H1 (cell line): Measurements from ENCODE around the gene AIF1. TPM values are rescaled to one million over a fixed set of nuclear protein-coding genes. Genes with fewer than 3 reads are reported as not detected.

Source experiments
- CTCF ChIA-PET: fragments of 300-600 bp; sonication (Branson Sonifier 250); formaldehyde crosslinking; loops from one replicate; lab custom pipeline; 2021; ENCODE audit not compliant: partially characterized antibody; lab: Charles Lee
- POLR2A ChIA-PET: fragments of 300-600 bp; sonication (Branson Sonifier 250); formaldehyde crosslinking; loops from one replicate; lab custom pipeline; 2021; ENCODE audit warnings: inconsistent platforms; ENCODE audit not compliant: partially characterized antibody; lab: Charles Lee
- DNase-seq, 2 experiments: peaks; one replicate each; pipeline versions ENCODE4 v3.0.0 to v3.0.0-alpha.2; 2010 to 2022; ENCODE audit warnings: low spot score in 2 of 2, low read depth in 1 of 2, mixed read lengths in 1 of 2
- FAIRE-seq: peaks from 2 replicates; lab custom pipeline; 2011; peaks lifted over from hg19 to GRCh38; lab: Jason Lieb, UNC
- H2AFZ ChIP-seq: 2 replicates; pipeline ENCODE4 v1.8.1; 2012; ENCODE audit warnings: low read length, inconsistent platforms
- H2AK5ac ChIP-seq: 2 replicates; pipeline ENCODE4 v1.6.1; 2013; ENCODE audit warnings: low read depth, low read length
- H2BK120ac ChIP-seq: replicated peaks from 2 replicates; pipeline ENCODE3; 2013; ENCODE audit warnings: low read depth, low read length, inconsistent platforms
- H2BK12ac ChIP-seq: 2 replicates; pipeline ENCODE4 v1.6.1; 2013; ENCODE audit warnings: low read depth, low read length
- H2BK15ac ChIP-seq: 2 replicates; pipeline ENCODE4 v1.6.1; 2013; ENCODE audit warnings: low read length
- H2BK20ac ChIP-seq: 2 replicates; pipeline ENCODE4 v1.6.1; 2013; ENCODE audit warnings: low read length
- H2BK5ac ChIP-seq: 2 replicates; pipeline ENCODE4 v1.6.1; 2013; ENCODE audit warnings: low read depth, low read length
- H3K14ac ChIP-seq: 2 replicates; pipeline ENCODE4 v1.6.1; 2013; ENCODE audit warnings: inconsistent platforms; ENCODE audit not compliant: insufficient read length
- H3K18ac ChIP-seq: 2 replicates; pipeline ENCODE4 v1.6.1; 2013; ENCODE audit warnings: low read length; ENCODE audit errors: extremely low read depth
- H3K23ac ChIP-seq: 2 replicates; pipeline ENCODE4 v1.6.1; 2013; ENCODE audit warnings: inconsistent platforms; ENCODE audit not compliant: insufficient read length
- H3K23me2 ChIP-seq: 2 replicates; pipeline ENCODE4 v1.6.1; 2013; ENCODE audit warnings: low read depth, low read length
- H3K27ac ChIP-seq: 2 replicates; pipeline ENCODE4 v1.6.1; 2011; ENCODE audit warnings: low read depth, low read length, inconsistent platforms
- H3K27me3 ChIP-seq, 4 experiments: replicated peaks in 1 of 4; 1 replicate in 1 of 4; 2 replicates in 3 of 4; pipeline versions ENCODE4 v1.6.1 to v1.8.1; 2011 to 2013; ENCODE audit warnings: low read length in 3 of 4, mild to moderate bottlenecking in 3 of 4, inconsistent platforms in 2 of 4, mixed read lengths in 2 of 4, moderate library complexity in 1 of 4; ENCODE audit not compliant: control insufficient read depth in 3 of 4, insufficient read depth in 3 of 4; ENCODE audit errors: extremely low read depth in 1 of 4
- H3K36me3 ChIP-seq, 4 experiments: 2 replicates each; pipeline versions ENCODE4 v1.6.1 to v1.8.1; 2011 to 2013; ENCODE audit warnings: mild to moderate bottlenecking in 4 of 4, low read length in 3 of 4, moderate library complexity in 2 of 4, control low read depth in 1 of 4, inconsistent platforms in 1 of 4; ENCODE audit not compliant: insufficient read depth in 4 of 4, control insufficient read depth in 2 of 4
- H3K4ac ChIP-seq: replicated peaks from 2 replicates; pipeline ENCODE3; 2013; ENCODE audit warnings: low read length, low read depth, mixed read lengths, inconsistent platforms; ENCODE audit not compliant: insufficient read length
- H3K4me1 ChIP-seq, 4 experiments: replicated peaks in 1 of 4; 1 replicate in 1 of 4; 2 replicates in 3 of 4; pipeline versions ENCODE4 v1.6.1 to v1.8.1; 2011 to 2013; ENCODE audit warnings: low read length in 3 of 4, inconsistent platforms in 2 of 4, mixed read lengths in 1 of 4; ENCODE audit not compliant: insufficient read depth in 4 of 4, control insufficient read depth in 3 of 4
- H3K4me2 ChIP-seq, 2 experiments: 2 replicates each; pipeline versions ENCODE4 v1.6.1 to v1.8.1; 2011 to 2013; ENCODE audit warnings: low read depth in 2 of 2, low read length in 2 of 2, control low read depth in 1 of 2, inconsistent platforms in 1 of 2, mild to moderate bottlenecking in 1 of 2; ENCODE audit not compliant: insufficient read depth in 1 of 2
- H3K4me3 ChIP-seq, 4 experiments: fragments of 200-600, 300-600 bp in 1 of 4; sonication (generic), shearing (Covaris generic), sonication (Bioruptor Twin) in 1 of 4; 2 replicates each; pipeline versions ENCODE4 v1.5.1 to v1.8.1; 2011 to 2016; ENCODE audit warnings: low read length in 4 of 4, low read depth in 3 of 4, control low read depth in 2 of 4, inconsistent platforms in 2 of 4, mild to moderate bottlenecking in 2 of 4, mixed read lengths in 1 of 4, moderate library complexity in 1 of 4; ENCODE audit not compliant: insufficient read depth in 2 of 4; ENCODE audit errors: extremely low read depth in 1 of 4
- H3K56ac ChIP-seq: replicated peaks from 2 replicates; pipeline ENCODE3; 2013; ENCODE audit warnings: low read depth, mild to moderate bottlenecking, mixed read lengths, low read length, inconsistent platforms; ENCODE audit not compliant: insufficient read length
- H3K79me1 ChIP-seq: 2 replicates; pipeline ENCODE4 v1.6.1; 2013; ENCODE audit warnings: low read depth, low read length, control low read depth
- H3K79me2 ChIP-seq, 2 experiments: 2 replicates each; pipeline versions ENCODE4 v1.6.1 to v1.8.1; 2012 to 2013; ENCODE audit warnings: low read length in 2 of 2, mild to moderate bottlenecking in 2 of 2, inconsistent platforms in 1 of 2; ENCODE audit not compliant: insufficient read depth in 2 of 2, control insufficient read depth in 1 of 2
- H3K9ac ChIP-seq, 4 experiments: replicated peaks in 1 of 4; 1 replicate in 1 of 4; 2 replicates in 3 of 4; pipeline versions ENCODE4 v1.6.1 to v1.8.1; 2011 to 2013; ENCODE audit warnings: low read depth in 3 of 4, low read length in 3 of 4, control low read depth in 2 of 4, mild to moderate bottlenecking in 2 of 4, moderate library complexity in 2 of 4, inconsistent platforms in 1 of 4; ENCODE audit errors: extremely low read depth in 1 of 4
- H3K9me3 ChIP-seq, 2 experiments: 2 replicates each; pipeline versions ENCODE4 v1.6.1 to v1.8.1; 2012 to 2013; ENCODE audit warnings: mild to moderate bottlenecking in 2 of 2, moderate library complexity in 2 of 2, control low read depth in 1 of 2, inconsistent platforms in 1 of 2, low read depth in 1 of 2, low read length in 1 of 2, mixed read lengths in 1 of 2; ENCODE audit not compliant: insufficient read depth in 2 of 2
- H4K20me1 ChIP-seq, 2 experiments: replicated peaks in 1 of 2; 2 replicates each; pipeline versions ENCODE3 to v1.8.1; 2011 to 2013; ENCODE audit warnings: inconsistent platforms in 2 of 2, low read length in 2 of 2, mild to moderate bottlenecking in 1 of 2; ENCODE audit not compliant: insufficient read depth in 2 of 2, control insufficient read depth in 1 of 2
- H4K5ac ChIP-seq: 2 replicates; pipeline ENCODE4 v1.6.1; 2013; ENCODE audit warnings: low read length, low read depth, mixed read lengths, inconsistent platforms; ENCODE audit not compliant: insufficient read length
- H4K8ac ChIP-seq: 2 replicates; pipeline ENCODE4 v1.8.0; 2013; ENCODE audit warnings: mild to moderate bottlenecking, moderate library complexity, low read length, inconsistent platforms; ENCODE audit not compliant: insufficient read depth; ENCODE audit errors: extremely low read depth
- H4K91ac ChIP-seq: replicated peaks from 2 replicates; pipeline ENCODE3; 2013; ENCODE audit warnings: low read length, mixed read lengths, inconsistent platforms; ENCODE audit not compliant: insufficient read length
- BCL11A ChIP-seq, 2 experiments: IDR thresholded peaks; one replicate each; pipeline ENCODE4 v1.6.1; 2011; ENCODE audit warnings: low read depth in 2 of 2, low read length in 2 of 2, mild to moderate bottlenecking in 2 of 2
- CHD2 ChIP-seq: IDR thresholded peaks from 2 replicates; pipeline ENCODE4 v1.6.1; 2012; ENCODE audit warnings: low read length, improper control_type of control experiment
- CREB1 ChIP-seq: IDR thresholded peaks from 2 replicates; pipeline ENCODE4 v1.6.1; 2012; ENCODE audit warnings: inconsistent platforms
- MAFK ChIP-seq: IDR thresholded peaks from 2 replicates; pipeline ENCODE4 v1.6.1; 2012; ENCODE audit warnings: low read depth, mild to moderate bottlenecking, improper control_type of control experiment, low read length
- SIRT6 ChIP-seq: IDR thresholded peaks from one replicate; pipeline ENCODE4 v1.7.1; 2012; ENCODE audit warnings: low read length, inconsistent platforms
- WGBS, 2 experiments: shearing (Covaris generic) in 1 of 2; methylation state at CpG; one replicate each; pipeline versions ENCODE4 v1.1.6 to v1.1.7; 2013 to 2015; ENCODE audit warnings: low lambda C conversion rate in 2 of 2, mixed read lengths in 2 of 2, inconsistent platforms in 1 of 2, low coverage in 1 of 2, missing lambda C conversion rate in 1 of 2; ENCODE audit not compliant: insufficient replicate concordance in 2 of 2, insufficient coverage in 1 of 2, insufficient read length in 1 of 2; ENCODE audit errors: extremely low coverage in 1 of 2, missing lambda C conversion rate in 1 of 2; 5-methylcytosine and 5-hydroxymethylcytosine counted together
- polyA plus RNA-seq, 7 experiments: library from polyadenylated mRNA; depleted of rRNA in 3 of 7; stranded (reverse) in 5 of 7; unstranded in 2 of 7; fragments of >200 nt in 5 of 7; fragments of 200-250 nt in 2 of 7; gene quantifications; 1 replicate in 5 of 7; 2 replicates in 1 of 7; 4 replicates in 1 of 7; pipeline versions ENCODE4 v1.2.1 to v1.2.3, GENCODE V29; 2011 to 2013; ENCODE audit warnings: missing spikeins in 2 of 7, mixed read lengths in 2 of 7
- total RNA-seq: library from RNA; stranded (reverse); fragmentation: NEBNext Ultra II Directional; extraction: Animal tissue kit (Norgen Biotek cat#: 25700); gene quantifications from 2 replicates; pipeline ENCODE4 v1.2.1, GENCODE V29; 2021

AIF1 gene
- total and polyA plus RNA-seq, 2 of the 8 experiments (the other 6 are each of a cell fraction or from before 2014, with no cell fraction given) = 6.3 to 9.8 TPM

DNA sequence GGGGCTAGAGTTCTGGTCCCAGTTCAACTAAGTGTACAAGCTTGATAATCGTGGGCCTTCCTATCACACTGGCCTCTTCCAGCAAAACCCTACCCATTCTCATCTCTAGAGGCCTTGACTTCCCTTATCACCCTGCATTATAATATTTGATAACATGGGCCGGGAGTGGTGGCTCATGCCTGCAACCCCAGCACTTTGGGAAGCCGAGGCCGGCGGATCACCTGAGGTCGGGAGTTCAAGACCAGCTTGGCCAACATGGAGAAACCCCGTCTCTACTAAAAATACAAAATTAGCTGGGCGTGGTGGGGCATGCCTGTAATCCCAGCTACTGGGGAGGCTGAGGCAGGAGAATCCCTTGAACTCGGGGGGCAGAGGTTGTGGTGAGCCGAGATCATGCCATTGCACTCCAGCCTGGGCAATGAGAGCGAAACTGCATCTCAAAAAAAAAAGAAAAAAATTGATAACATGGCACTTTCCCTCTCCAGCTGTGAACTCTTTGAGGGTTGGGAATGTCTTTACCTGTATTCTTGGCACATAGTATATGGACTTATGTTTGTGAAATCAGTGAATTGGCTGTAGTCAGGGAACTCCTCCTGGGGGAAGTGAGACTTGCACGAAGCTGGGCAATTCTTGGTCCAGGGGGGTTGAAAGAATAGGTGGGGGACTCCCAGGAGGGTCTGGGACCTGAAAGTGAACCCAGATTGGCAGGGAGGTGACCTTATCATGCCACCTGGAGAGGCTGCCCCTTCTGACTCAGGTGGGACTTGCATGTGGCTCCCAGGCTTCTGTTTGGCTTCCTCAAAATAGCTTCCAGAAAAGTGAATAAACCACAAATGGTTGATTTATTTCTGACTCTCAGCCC is 46.5 kb downstream of the AIF1 start:
- no peak for FAIRE-seq
- Histone ChIP-seq H3K4me2 (peak overlapping the region; percentile 94 to 95), H3K27ac (no peak overlapping the region), H3K23ac (no peak overlapping the region), H3K56ac (no peak overlapping the region), H3K4me1 (peaks cover 0 to 15% (median 4%) of the 10 kb centered on the region in 4 experiments; a peak in 5 of 7 replicates), H4K20me1 (peaks cover 1 to 3% of the 10 kb centered on the region in 2 experiments), H3K36me3 (peaks cover 4 to 19% (median 9%) of the 10 kb centered on the region in 4 experiments; a peak in 6 of 8 replicates), H3K23me2 (peaks cover 9% of the 10 kb centered on the region)
- WGBS, 2 experiments = 90% methylated on average over 11 of the region's 12 CpGs; no CpG with 5 or more reads in 1 of the 2 experiments
- no peak for TF ChIP-seq SIRT6
- no peak for TF ChIP-seq BCL11A (IDR thresholded peaks at IDR 0.05; ENCODE audit: low read depth in 2 of 2, low read length in 2 of 2)
- no peak for TF ChIP-seq CREB1
- TF ChIP-seq CHD2 = no peak
- TF ChIP-seq MAFK = no peak
- TF ChIP-seq, all 59 proteins: peak for 0
- DNase-seq = no peak
- H3K18ac ChIP-seq = no peak overlapping the region
- H3K4ac ChIP-seq = no peak overlapping the region
- no peak overlapping the region for H2BK5ac ChIP-seq
- no peak overlapping the region for H2BK120ac ChIP-seq
- POLR2A ChIA-PET = interaction anchor here (0.5 to 25.5 kb wide), 30 partner anchors 8 to 202 kb away, joined by 3 to 883 read pairs (median 4); partner anchors contain the start of genes AIF1, APOM, ATP6V1G2 and BAG6
- H4K8ac ChIP-seq = no peak overlapping the region
- H4K91ac ChIP-seq = no peak overlapping the region
- H3K79me2 ChIP-seq = peaks cover 0 to 45% of the 10 kb centered on the region in 2 experiments; a peak in 3 of 4 replicates
- H2AK5ac ChIP-seq = no peak overlapping the region
- no peak overlapping the region for H2BK20ac ChIP-seq
- H3K14ac ChIP-seq = no peak overlapping the region
- H2BK15ac ChIP-seq = no peak overlapping the region
- peaks cover 10% of the 10 kb centered on the region for H3K79me1 ChIP-seq
- H4K5ac ChIP-seq = no peak overlapping the region
- H2AFZ ChIP-seq = no peak overlapping the region
- H3K4me3 ChIP-seq = peak overlapping the region in 3 of 4 experiments; percentile 85 to 94 (median 90); a peak in 5 of 8 replicates
- no peak overlapping the region for H2BK12ac ChIP-seq
- CTCF ChIA-PET = interaction anchor here (0.6 to 2.1 kb wide), 18 partner anchors 8 to 226 kb away, joined by 3 to 6 read pairs (median 3); partner anchors contain the start of genes ATP6V1G2, BAG6 and LY6G5B
- H3K27me3 ChIP-seq = no peaks in the 10 kb centered on the region
- H3K9me3 ChIP-seq = no peaks in the 10 kb centered on the region
- H3K9ac ChIP-seq = no peak overlapping the region
